Left lung (tissue), 10 donors: ENCODE data around the gene PEPD. TPM values are rescaled to one million over a fixed set of nuclear protein-coding genes. Genes with fewer than 3 reads are reported as not detected.

Experiments used
- ATAC-seq: fragments of 200-7000 bp; cut with Tn5 transposase; one replicate; pipeline ENCODE4 v1.9.1; 2020; ENCODE audit warnings: moderate library complexity
- DNase-seq, 4 donors: peaks; one replicate each; pipeline ENCODE4 v3.0.0-alpha.2; 2013 to 2020
- H3K27ac ChIP-seq, 2 donors: fragments of 200-600 bp; sonication (generic) in 1 of 2; one replicate each; pipeline versions ENCODE4 v1.5.0 to v1.8.0; 2020 to 2021
- H3K27me3 ChIP-seq, 2 donors: fragments of 200-600 bp; sonication (generic) in 1 of 2; one replicate each; pipeline versions ENCODE4 v1.5.0 to v1.8.0; 2020 to 2021
- H3K36me3 ChIP-seq, 2 donors: fragments of 200-600 bp; sonication (generic) in 1 of 2; one replicate each; pipeline versions ENCODE4 v1.5.0 to v1.8.0; 2020 to 2021
- H3K4me1 ChIP-seq, 2 donors: fragments of 200-600 bp; one replicate each; pipeline ENCODE4 v1.8.0; 2021
- H3K4me3 ChIP-seq, 2 donors: fragments of 200-600 bp; sonication (generic) in 1 of 2; one replicate each; pipeline versions ENCODE4 v1.5.0 to v1.8.0; 2020 to 2021; ENCODE audit warnings: mild to moderate bottlenecking in 1 of 2
- H3K9me3 ChIP-seq, 2 donors: fragments of 200-600 bp; sonication (generic) in 1 of 2; one replicate each; pipeline versions ENCODE4 v1.5.0 to v1.8.0; 2020 to 2021
- CTCF ChIP-seq, 2 donors: fragments of 200-600 bp; sonication (generic) in 1 of 2; IDR thresholded peaks; one replicate each; pipeline versions ENCODE4 v1.5.0 to v1.8.0; 2021; ENCODE audit warnings: antibody characterized with exemption in 2 of 2
- intact Hi-C, 2 donors: fragments of 100-400 bp; cut with DNase I; formaldehyde crosslinking; loops; one replicate each; pipeline versions ENCODE4 v1.11.2 to v1.14.2; 2022
- polyA plus RNA-seq, 6 donors: library from polyadenylated mRNA; unstranded; fragments of 120-200 nt; gene quantifications; one replicate each; pipeline ENCODE4 v1.2.1, GENCODE V29; 2013; ENCODE audit not compliant: insufficient read length in 6 of 6
- total RNA-seq, 2 donors: library from RNA; stranded (reverse); fragmentation: NEBNext Ultra II Directional; extraction: Animal tissue kit (Norgen Biotek cat#: 25700); gene quantifications; one replicate each; pipeline ENCODE4 v1.2.1, GENCODE V29; 2021
- donor health status: DM: no; HTN: yes; CAD: no.
- donor health status: DM: no; HTN: no; CAD: no.

PEPD gene
- total and polyA plus RNA-seq, 8 donors: 41.2 to 90.1 (median 46.2) TPM

- ATAC-seq: no peak
- intact Hi-C loops: no loop called here
- H3K27me3 ChIP-seq: peaks cover 4 to 45% of the 10 kb centered on the region in 2 donors
- H3K4me1 ChIP-seq: no peaks in the 10 kb centered on the region
- no peak for DNase-seq
- TF ChIP-seq CTCF (IDR thresholded peaks at IDR 0.05): no peak
- no peaks in the 10 kb centered on the region for H3K36me3 ChIP-seq
- no peak overlapping the region for H3K4me3 ChIP-seq
- H3K9me3 ChIP-seq: no peaks in the 10 kb centered on the region
- H3K27ac ChIP-seq: no peak overlapping the region
Measured at GRCh38 chr19:33346665-33347064, 174.9 kb downstream of the PEPD start.

DNA sequence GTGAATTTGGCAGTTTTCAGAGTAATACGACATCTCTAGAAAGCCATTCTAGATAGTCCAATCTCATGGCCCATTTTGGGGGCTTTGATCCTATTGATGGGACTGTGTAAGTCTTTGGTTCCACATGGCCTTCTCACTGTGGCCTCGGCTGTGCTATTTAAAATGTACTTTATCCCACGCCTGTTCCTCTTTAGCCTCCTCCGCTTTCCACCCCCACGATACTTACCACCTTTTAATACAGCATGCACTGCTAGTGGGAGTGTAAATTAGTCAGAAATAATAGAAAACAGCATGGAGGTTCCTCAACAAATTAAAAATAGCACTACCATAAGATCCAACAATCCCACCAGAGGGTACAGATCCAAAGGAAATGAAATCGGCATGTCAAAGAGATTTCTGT is 176.4 kb downstream of the PEPD start:
- no peak for TF ChIP-seq CTCF (IDR thresholded peaks at IDR 0.05)
- Histone ChIP-seq H3K4me1 (no peaks in the 10 kb centered on the region), H3K9me3 (no peaks in the 10 kb centered on the region), H3K27me3 (peaks cover 4 to 45% of the 10 kb centered on the region in 2 donors), H3K36me3 (no peaks in the 10 kb centered on the region), H3K27ac (no peak overlapping the region), H3K4me3 (no peak overlapping the region)
- DNase-seq: no peak
- no peak for ATAC-seq
- intact Hi-C loops: no loop called here

GRCh38 chr19:33344573-33344925 is 177.0 kb downstream of the PEPD start:
- DNase-seq: no peak
- no peak overlapping the region for H3K4me3 ChIP-seq
- H3K36me3 ChIP-seq: no peaks in the 10 kb centered on the region
- TF ChIP-seq CTCF (IDR thresholded peaks at IDR 0.05): no peak
- no peak for ATAC-seq
- H3K4me1 ChIP-seq: no peaks in the 10 kb centered on the region
- no peaks in the 10 kb centered on the region for H3K9me3 ChIP-seq
- intact Hi-C loops: no loop called here
- peaks cover 4 to 45% of the 10 kb centered on the region in 2 donors for H3K27me3 ChIP-seq
- no peak overlapping the region for H3K27ac ChIP-seq

- H3K4me1 ChIP-seq: no peaks in the 10 kb centered on the region
- no peak for TF ChIP-seq CTCF (IDR thresholded peaks at IDR 0.05)
- H3K9me3 ChIP-seq: no peaks in the 10 kb centered on the region
- intact Hi-C loops: no loop called here
- no peaks in the 10 kb centered on the region for H3K36me3 ChIP-seq
- H3K4me3 ChIP-seq: no peak overlapping the region
- DNase-seq (peak in 2 of 4 donors; percentile 8 to 33), ATAC-seq (peak; percentile 53)
- H3K27me3 ChIP-seq: peaks cover 4 to 45% of the 10 kb centered on the region in 2 donors
- no peak overlapping the region for H3K27ac ChIP-seq
Measured at GRCh38 chr19:33343859-33344572, 177.6 kb downstream of the PEPD start.

DNA sequence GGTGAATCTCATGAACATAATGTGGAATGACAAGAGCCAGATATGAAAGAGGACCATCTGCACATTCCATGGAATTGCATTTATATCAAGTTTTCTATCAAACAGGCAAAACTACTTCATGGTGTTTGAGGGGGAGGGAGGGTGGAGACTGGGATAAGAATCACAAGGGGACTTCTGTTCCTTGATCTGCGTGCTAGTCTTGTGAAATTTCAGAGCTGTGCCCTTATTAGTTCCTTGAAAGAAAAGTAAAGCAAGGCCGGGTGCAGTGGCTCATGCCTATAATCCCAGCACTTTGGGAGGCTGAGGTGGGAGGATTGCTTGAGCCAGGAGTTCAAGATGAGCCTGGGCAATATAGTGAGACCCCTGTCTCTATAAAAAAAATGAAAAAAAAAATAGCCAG is 178.3 kb downstream of the PEPD start:
- Histone ChIP-seq H3K9me3 (no peaks in the 10 kb centered on the region), H3K4me3 (no peak overlapping the region), H3K27ac (no peak overlapping the region), H3K36me3 (no peaks in the 10 kb centered on the region), H3K27me3 (peaks cover 4 to 39% of the 10 kb centered on the region in 2 donors), H3K4me1 (no peaks in the 10 kb centered on the region)
- intact Hi-C loops: no loop called here
- TF ChIP-seq CTCF (IDR thresholded peaks at IDR 0.05): no peak
- no peak for DNase-seq
- ATAC-seq: no peak
